Breast epithelium (tissue), 4 donors: ENCODE results near the gene TBC1D22B. TPM values are rescaled to one million over a fixed set of nuclear protein-coding genes. Genes with fewer than 3 reads are reported as not detected.
"Not testable (repeated sequence)": the region's sequence is repeated elsewhere in the genome, so short reads cannot be mapped to it uniquely, and the experiment has no call there.

Experiments used
- DNase-seq, 2 donors: peaks; one replicate each; pipeline ENCODE4 v3.0.0-alpha.2; 2019; ENCODE audit warnings: low spot score in 2 of 2
- H3K27ac ChIP-seq, 2 donors: fragments of 200-600 bp; sonication (generic) in 1 of 2; one replicate each; pipeline ENCODE4 v1.5.1; 2016 to 2019; ENCODE audit warnings: mild to moderate bottlenecking in 1 of 2
- H3K27me3 ChIP-seq, 2 donors: fragments of 200-600 bp; sonication (generic) in 1 of 2; one replicate each; pipeline versions ENCODE4 v1.5.1 to v1.6.0; 2017 to 2019; ENCODE audit warnings: control low read depth in 1 of 2, mild to moderate bottlenecking in 1 of 2
- H3K36me3 ChIP-seq: fragments of 200-600 bp; one replicate; pipeline ENCODE4 v1.5.1; 2019
- H3K4me1 ChIP-seq, 2 donors: fragments of 200-600 bp; sonication (generic); one replicate each; pipeline ENCODE4 v1.5.1; 2016 to 2019; ENCODE audit warnings: control low read depth in 1 of 2
- H3K4me3 ChIP-seq, 3 donors: fragments of 200-600 bp; sonication (generic); 1 replicate in 2 of 3; 2 replicates in 1 of 3; pipeline ENCODE4 v1.5.1; 2016 to 2019; ENCODE audit warnings: mild to moderate bottlenecking in 3 of 3, moderate library complexity in 2 of 3
- H3K9me3 ChIP-seq, 2 donors: fragments of 200-600 bp; sonication (generic) in 1 of 2; one replicate each; pipeline ENCODE4 v1.5.1; 2016 to 2019; ENCODE audit warnings: control low read depth in 1 of 2
- POLR2A ChIP-seq: fragments of 450-650 bp; IDR thresholded peaks from one replicate; pipeline ENCODE4 v1.6.1; 2016; ENCODE audit warnings: antibody characterized with exemption, mild to moderate bottlenecking, moderate library complexity
- POLR2AphosphoS5 ChIP-seq, 3 donors: sonication (generic); formaldehyde crosslinking; IDR thresholded peaks; one replicate each; pipeline ENCODE4 v1.6.1; 2017; ENCODE audit warnings: antibody characterized with exemption in 3 of 3
- intact Hi-C: fragments of 100-400 bp; cut with DNase I; formaldehyde crosslinking; loops from one replicate; pipeline ENCODE4 v1.15.1; 2023; ENCODE audit warnings: low total_unique reads
- total RNA-seq, 3 donors: library from RNA; depleted of rRNA; stranded (reverse); fragments of >200 nt; gene quantifications; one replicate each; pipeline ENCODE4 v1.1.0, GENCODE V29; 2016
- TF ChIP-seq, protein P1 (sequence below), 3 donors: fragments of 450-650 bp; IDR thresholded peaks; one replicate each; pipeline ENCODE4 v1.5.1; 2016 to 2017; ENCODE audit warnings: antibody characterized with exemption in 3 of 3, mild to moderate bottlenecking in 3 of 3, moderate library complexity in 3 of 3

TBC1D22B gene
- total RNA-seq, 3 donors from 2014 or later = 5.8 to 12.4 (median 8.8) TPM

GRCh38 chr6:37321516-37322415 lies 64.2 kb downstream of the TBC1D22B start:
- H3K27me3 ChIP-seq = no peaks in the 10 kb centered on the region
- H3K27ac ChIP-seq = no peak overlapping the region
- TF ChIP-seq, protein P1, sequence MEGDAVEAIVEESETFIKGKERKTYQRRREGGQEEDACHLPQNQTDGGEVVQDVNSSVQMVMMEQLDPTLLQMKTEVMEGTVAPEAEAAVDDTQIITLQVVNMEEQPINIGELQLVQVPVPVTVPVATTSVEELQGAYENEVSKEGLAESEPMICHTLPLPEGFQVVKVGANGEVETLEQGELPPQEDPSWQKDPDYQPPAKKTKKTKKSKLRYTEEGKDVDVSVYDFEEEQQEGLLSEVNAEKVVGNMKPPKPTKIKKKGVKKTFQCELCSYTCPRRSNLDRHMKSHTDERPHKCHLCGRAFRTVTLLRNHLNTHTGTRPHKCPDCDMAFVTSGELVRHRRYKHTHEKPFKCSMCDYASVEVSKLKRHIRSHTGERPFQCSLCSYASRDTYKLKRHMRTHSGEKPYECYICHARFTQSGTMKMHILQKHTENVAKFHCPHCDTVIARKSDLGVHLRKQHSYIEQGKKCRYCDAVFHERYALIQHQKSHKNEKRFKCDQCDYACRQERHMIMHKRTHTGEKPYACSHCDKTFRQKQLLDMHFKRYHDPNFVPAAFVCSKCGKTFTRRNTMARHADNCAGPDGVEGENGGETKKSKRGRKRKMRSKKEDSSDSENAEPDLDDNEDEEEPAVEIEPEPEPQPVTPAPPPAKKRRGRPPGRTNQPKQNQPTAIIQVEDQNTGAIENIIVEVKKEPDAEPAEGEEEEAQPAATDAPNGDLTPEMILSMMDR (IDR thresholded peaks at IDR 0.05) = no peak
- TF ChIP-seq POLR2A = no peak
- no peak for TF ChIP-seq POLR2AphosphoS5 (IDR thresholded peaks at IDR 0.05)
- no peaks in the 10 kb centered on the region for H3K4me1 ChIP-seq
- no peaks in the 10 kb centered on the region for H3K36me3 ChIP-seq
- H3K4me3 ChIP-seq = no peak overlapping the region
- no peaks in the 10 kb centered on the region for H3K9me3 ChIP-seq
- no peak for DNase-seq
- intact Hi-C loops = loop anchor here (5.0 kb wide), 1 partner anchor 414 kb away; no protein-coding TSS in a partner anchor

DNA sequence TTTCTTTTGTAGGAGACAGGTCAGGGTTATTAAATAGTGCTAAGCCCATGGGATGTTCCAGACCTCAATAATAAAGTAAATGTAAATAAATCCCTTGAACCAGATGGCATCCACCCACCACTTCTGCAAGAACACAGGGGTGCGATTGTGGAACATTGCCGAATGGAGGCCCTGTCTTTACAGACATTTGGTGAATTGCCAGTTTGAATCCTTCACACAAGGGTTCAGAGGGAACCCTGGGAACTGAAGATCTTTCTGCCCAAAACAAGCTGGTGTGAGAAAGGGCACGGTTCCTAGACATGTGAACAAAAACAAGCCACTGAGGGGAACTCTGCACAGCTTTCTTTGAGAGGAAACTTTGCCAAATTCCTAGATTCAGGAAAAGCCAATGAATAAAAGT lies 66.0 kb downstream of the TBC1D22B start:
- no peak overlapping the region for H3K27ac ChIP-seq
- no peaks in the 10 kb centered on the region for H3K4me1 ChIP-seq
- no peak overlapping the region for H3K4me3 ChIP-seq
- no peaks in the 10 kb centered on the region for H3K27me3 ChIP-seq
- intact Hi-C loops = loop anchor here (5.0 kb wide), 1 partner anchor 416 kb away; no protein-coding TSS in a partner anchor
- no peak for DNase-seq
- no peaks in the 10 kb centered on the region for H3K9me3 ChIP-seq
- TF ChIP-seq POLR2AphosphoS5 (IDR thresholded peaks at IDR 0.05) = no peak
- TF ChIP-seq, protein P1 (IDR thresholded peaks at IDR 0.05) = no peak
- no peak for TF ChIP-seq POLR2A
- H3K36me3 ChIP-seq = no peaks in the 10 kb centered on the region

DNA sequence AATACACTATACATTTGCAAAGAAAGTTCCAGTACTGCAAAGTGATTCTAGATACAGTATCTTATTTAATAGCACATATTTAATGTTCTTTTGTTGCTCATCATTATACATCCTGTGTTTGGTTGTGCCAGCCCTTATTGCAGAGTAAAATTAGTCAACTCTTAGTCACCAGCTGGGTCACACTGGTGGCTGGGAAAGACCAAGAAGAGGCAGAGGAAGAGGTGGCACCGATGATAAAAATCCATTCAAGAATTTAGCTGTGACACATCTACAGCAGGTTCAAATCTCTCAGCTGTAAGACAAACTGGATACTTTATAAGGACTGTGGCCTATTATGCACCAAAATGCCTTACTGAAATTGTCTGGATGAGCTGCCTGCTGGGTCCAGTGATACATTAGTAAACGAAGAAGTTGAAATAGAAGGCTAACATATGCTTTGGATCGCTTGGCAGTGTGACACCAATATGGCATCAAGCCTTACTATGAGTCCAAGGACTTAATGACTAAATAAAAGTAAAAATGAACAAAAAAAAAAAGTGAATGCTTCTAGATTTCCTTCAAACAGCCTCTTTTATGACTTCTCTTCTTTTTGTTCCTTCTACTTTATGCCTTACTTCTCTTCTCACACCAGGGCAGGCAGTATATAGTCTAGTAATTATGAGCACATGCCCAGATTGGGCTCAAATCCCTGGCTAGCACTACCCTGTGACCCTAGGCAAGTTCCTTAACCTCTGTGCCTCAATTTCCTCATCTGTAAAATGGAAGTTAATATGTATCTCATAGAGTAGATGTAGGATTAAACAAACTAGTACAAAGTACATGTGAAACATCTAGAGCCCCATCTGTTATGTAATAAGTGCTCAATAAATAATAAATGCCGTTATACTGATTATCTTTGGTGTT lies 66.8 kb downstream of the TBC1D22B start:
- Histone ChIP-seq H3K4me3 (no peak overlapping the region), H3K9me3 (no peaks in the 10 kb centered on the region), H3K4me1 (no peaks in the 10 kb centered on the region), H3K27ac (no peak overlapping the region), H3K27me3 (no peaks in the 10 kb centered on the region), H3K36me3 (no peaks in the 10 kb centered on the region)
- TF ChIP-seq POLR2A (no peak), POLR2AphosphoS5 (IDR thresholded peaks at IDR 0.05) (no peak)
- TF ChIP-seq, protein P1 (IDR thresholded peaks at IDR 0.05) = no peak
- DNase-seq = no peak
- intact Hi-C loops = loop anchor here (5.0 kb wide), 1 partner anchor 417 kb away; no protein-coding TSS in a partner anchor

- H3K27me3 ChIP-seq, H3K4me3 ChIP-seq, intact Hi-C loops, H3K9me3 ChIP-seq, H3K4me1 ChIP-seq, DNase-seq, H3K27ac ChIP-seq, H3K36me3 ChIP-seq: not testable (repeated sequence)
Observed at GRCh38 chr6:37330345-37330744, 72.8 kb downstream of the TBC1D22B start.

DNA sequence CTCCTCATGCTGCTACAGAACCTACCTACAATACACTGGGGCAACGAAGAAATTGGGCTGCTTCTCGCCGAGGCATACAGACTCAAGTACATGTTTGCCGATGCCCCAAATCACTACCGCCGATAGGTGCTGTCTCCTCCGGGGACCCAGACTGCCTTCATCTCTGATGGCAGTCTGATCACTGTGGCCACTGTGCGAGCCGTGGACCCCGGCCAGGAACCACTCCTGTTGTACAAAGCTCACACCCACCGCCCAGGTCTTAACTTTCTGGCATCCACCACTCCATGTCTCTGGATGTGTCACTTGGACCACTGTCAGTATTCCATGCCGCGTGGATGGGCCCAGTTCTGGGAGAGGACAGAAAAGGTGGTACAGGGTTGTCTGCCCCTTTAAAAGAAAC lies 73.5 kb downstream of the TBC1D22B start:
- no peaks in the 10 kb centered on the region for H3K4me1 ChIP-seq
- no peaks in the 10 kb centered on the region for H3K9me3 ChIP-seq
- TF ChIP-seq POLR2AphosphoS5 (IDR thresholded peaks at IDR 0.05) (no peak), POLR2A (no peak)
- TF ChIP-seq, protein P1 (IDR thresholded peaks at IDR 0.05) = no peak
- no peak overlapping the region for H3K27ac ChIP-seq
- H3K4me3 ChIP-seq = no peak overlapping the region
- intact Hi-C loops = no loop called here
- no peaks in the 10 kb centered on the region for H3K27me3 ChIP-seq
- no peaks in the 10 kb centered on the region for H3K36me3 ChIP-seq
- no peak for DNase-seq
